HCT116 (cell line): ENCODE data around the gene ANKRD6. TPM values are rescaled to one million over a fixed set of nuclear protein-coding genes. Genes with fewer than 3 reads are reported as not detected.

Experiments used
- ATAC-seq: fragments of 200-7000 bp; cut with Tn5 transposase; 2 replicates; pipeline ENCODE4 v1.9.1; 2020; ENCODE audit warnings: mild to moderate bottlenecking, moderate library complexity
- BruUV-seq: library from RNA; stranded (reverse); fragments of 400-500 nt; replicated peaks from 2 replicates; lab custom pipeline; 2021; lab: Mats Ljungman, UMichigan
- CTCF ChIA-PET: fragments of 300-600 bp; sonication (Branson Sonifier 250); formaldehyde crosslinking; loops from one replicate; lab custom pipeline; 2021; ENCODE audit warnings: antibody characterized with exemption; lab: Charles Lee
- POLR2A ChIA-PET: fragments of 300-600, 350-600 bp; sonication (Branson Sonifier 250); formaldehyde crosslinking; loops from one replicate; lab custom pipeline; 2021; ENCODE audit warnings: antibody characterized with exemption; lab: Charles Lee
- RAD21 ChIA-PET, 2 experiments: fragments of 300-600 bp; sonication (Branson Sonifier 250); formaldehyde crosslinking; loops; one replicate each; lab custom pipeline; 2023; ENCODE audit warnings: low total read pairs in 2 of 2; ENCODE audit not compliant: uncharacterized antibody in 2 of 2, unreplicated experiment in 2 of 2, low non-redundant PET in 1 of 2; lab: Charles Lee
- DNase-seq: peaks from one replicate; pipeline ENCODE4 v3.0.0-alpha.2; 2010; ENCODE audit warnings: low read depth, low spot score
- H2AFZ ChIP-seq: fragments of 200-600 bp; shearing (Covaris generic), sonication (generic); 2 replicates; pipeline ENCODE4 v1.6.1; 2017; ENCODE audit warnings: low read depth, mixed run types, mixed read lengths, antibody characterized with exemption, low read length; ENCODE audit not compliant: poor library complexity, severe bottlenecking
- H3K27ac ChIP-seq: 2 replicates; pipeline ENCODE4 v1.5.1; 2012; ENCODE audit warnings: low read depth, low read length
- H3K27me3 ChIP-seq: fragments of 200-600 bp; sonication (generic); 2 replicates; pipeline ENCODE4 v1.6.1; 2016; ENCODE audit warnings: mixed run types, low read length, mixed read lengths; ENCODE audit not compliant: insufficient read depth
- H3K36me3 ChIP-seq, 2 experiments: fragments of 200-500 bp in 1 of 2; fragments of 200-600 bp in 1 of 2; sonication (Bioruptor generic) in 1 of 2; sonication (generic) in 1 of 2; 2 replicates each; pipeline versions ENCODE4 v1.5.1 to v1.6.1; 2014 to 2016; ENCODE audit warnings: low read length in 2 of 2, inconsistent platforms in 1 of 2, mixed read lengths in 1 of 2, mixed run types in 1 of 2; ENCODE audit not compliant: insufficient read depth in 2 of 2, control insufficient read depth in 1 of 2
- H3K4me1 ChIP-seq, 2 experiments: fragments of 200-600 bp in 1 of 2; sonication (generic) in 1 of 2; 2 replicates each; pipeline versions ENCODE4 v1.5.1 to v1.6.1; 2012 to 2017; ENCODE audit warnings: low read length in 2 of 2, inconsistent platforms in 1 of 2, mild to moderate bottlenecking in 1 of 2, mixed read lengths in 1 of 2, mixed run types in 1 of 2, moderate library complexity in 1 of 2; ENCODE audit not compliant: insufficient read depth in 2 of 2, control insufficient read depth in 1 of 2
- H3K4me2 ChIP-seq: fragments of 200-600 bp; sonication (generic); 2 replicates; pipeline ENCODE4 v1.6.1; 2017; ENCODE audit warnings: mixed run types, low read length, mixed read lengths
- H3K4me3 ChIP-seq, 2 experiments: fragments of 200-600 bp in 1 of 2; sonication (generic) in 1 of 2; replicated peaks in 1 of 2; 2 replicates each; pipeline ENCODE4 v1.5.1; 2011 to 2016; ENCODE audit warnings: low read length in 2 of 2, control low read depth in 1 of 2, low read depth in 1 of 2, mild to moderate bottlenecking in 1 of 2, mixed read lengths in 1 of 2, mixed run types in 1 of 2
- H3K79me2 ChIP-seq: fragments of 200-600 bp; sonication (generic); 2 replicates; pipeline ENCODE4 v1.6.1; 2017; ENCODE audit warnings: mild to moderate bottlenecking, mixed run types, low read length, moderate library complexity, mixed read lengths; ENCODE audit not compliant: insufficient read depth
- H3K9ac ChIP-seq: fragments of 200-600 bp; sonication (generic); 2 replicates; pipeline ENCODE4 v1.6.1; 2016; ENCODE audit warnings: low read length, mixed read lengths
- H3K9me2 ChIP-seq: fragments of 200-600 bp; sonication (generic), shearing (Covaris generic); 2 replicates; pipeline ENCODE4 v1.6.1; 2017; ENCODE audit warnings: mixed run types, mild to moderate bottlenecking, moderate library complexity; ENCODE audit not compliant: insufficient read depth
- H3K9me3 ChIP-seq, 2 experiments: fragments of 200-500 bp in 1 of 2; fragments of 200-600 bp in 1 of 2; sonication (Bioruptor generic) in 1 of 2; sonication (generic) in 1 of 2; 2 replicates each; pipeline ENCODE4 v1.6.1; 2014 to 2017; ENCODE audit warnings: low read length in 2 of 2, mixed read lengths in 2 of 2, inconsistent platforms in 1 of 2, low read depth in 1 of 2, mild to moderate bottlenecking in 1 of 2, mixed run types in 1 of 2, moderate library complexity in 1 of 2; ENCODE audit not compliant: control insufficient read depth in 1 of 2, insufficient read depth in 1 of 2
- H4K20me1 ChIP-seq: fragments of 200-600 bp; sonication (generic), shearing (Covaris generic); 2 replicates; pipeline ENCODE4 v1.6.1; 2017; ENCODE audit warnings: mixed run types, mild to moderate bottlenecking, moderate library complexity; ENCODE audit not compliant: insufficient read depth
- POLR2AphosphoS5 ChIP-seq: IDR thresholded peaks from 2 replicates; pipeline ENCODE4 v1.6.1; 2011; ENCODE audit warnings: mild to moderate bottlenecking, low read depth, low read length, moderate library complexity
- SIN3A ChIP-seq: IDR thresholded peaks from 2 replicates; pipeline ENCODE4 v1.6.1; 2012; ENCODE audit warnings: low read depth
- SRF ChIP-seq: IDR thresholded peaks from 2 replicates; pipeline ENCODE4 v1.6.1; 2012; ENCODE audit warnings: low read depth
- YY1 ChIP-seq: IDR thresholded peaks from 2 replicates; pipeline ENCODE4 v1.6.1; 2011; ENCODE audit warnings: low read length, low read depth, moderate library complexity, mild to moderate bottlenecking; ENCODE audit not compliant: insufficient replicate concordance; ENCODE audit errors: extremely low read depth
- ZFX ChIP-seq: fragments of 450-650 bp; IDR thresholded peaks from 2 replicates; pipeline ENCODE4 v1.6.1; 2017
- ZNF274 ChIP-seq: fragments of 200-500 bp; sonication (Bioruptor generic); IDR thresholded peaks from 2 replicates; pipeline ENCODE4 v1.6.1; 2014; ENCODE audit warnings: mild to moderate bottlenecking, low read depth, low read length, inconsistent platforms
- intact Hi-C: fragments of 100-400 bp; cut with micrococcal nuclease; formaldehyde crosslinking; loops from 2 replicates; pipeline ENCODE4 v1.10.0; 2022
- total RNA-seq: library from RNA; stranded (reverse); gene quantifications from one replicate; pipeline ENCODE4 v1.2.1, GENCODE V29; 2021; ENCODE audit not compliant: unreplicated experiment
- TF ChIP-seq, protein P1 (sequence below): IDR thresholded peaks from 2 replicates; pipeline ENCODE4 v1.6.1; 2012
- TF ChIP-seq, protein P2 (sequence below): IDR thresholded peaks from 2 replicates; pipeline ENCODE4 v1.6.1; 2012; ENCODE audit warnings: low read depth

ANKRD6 gene
- total RNA-seq, 1 experiment from 2014 or later = 9.9 TPM

DNA sequence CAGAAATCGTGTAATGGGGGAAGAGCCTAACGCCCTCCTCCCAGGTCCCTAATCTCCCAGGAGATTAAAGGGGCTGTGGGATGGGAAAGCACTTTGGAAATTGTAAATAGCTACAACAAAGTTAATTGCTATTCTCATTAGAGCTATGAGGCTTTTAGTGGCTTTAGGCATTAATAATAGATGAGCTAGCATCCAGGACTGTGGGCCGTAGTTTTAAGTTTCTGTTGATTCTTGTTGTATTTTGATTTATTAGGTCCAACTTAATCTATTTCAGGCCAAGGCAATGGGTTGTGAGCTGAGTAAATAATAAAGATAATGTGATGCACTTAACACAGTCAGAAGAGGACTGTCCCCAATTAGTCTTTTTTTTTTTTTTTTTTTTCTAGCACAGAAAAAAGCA is 67.7 kb downstream of the ANKRD6 start:
- ATAC-seq = no peak
- H3K9ac ChIP-seq = no peak overlapping the region
- CTCF ChIA-PET = no interaction called here

More for the DNA sequence above, 67.7 kb downstream of the ANKRD6 start:
- TF ChIP-seq ZNF274 (no peak), POLR2AphosphoS5 (no peak), ZFX (no peak), SRF (no peak), YY1 (no peak), SIN3A (no peak)
- TF ChIP-seq, protein P1, sequence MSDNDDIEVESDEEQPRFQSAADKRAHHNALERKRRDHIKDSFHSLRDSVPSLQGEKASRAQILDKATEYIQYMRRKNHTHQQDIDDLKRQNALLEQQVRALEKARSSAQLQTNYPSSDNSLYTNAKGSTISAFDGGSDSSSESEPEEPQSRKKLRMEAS = no peak
- TF ChIP-seq, protein P2, sequence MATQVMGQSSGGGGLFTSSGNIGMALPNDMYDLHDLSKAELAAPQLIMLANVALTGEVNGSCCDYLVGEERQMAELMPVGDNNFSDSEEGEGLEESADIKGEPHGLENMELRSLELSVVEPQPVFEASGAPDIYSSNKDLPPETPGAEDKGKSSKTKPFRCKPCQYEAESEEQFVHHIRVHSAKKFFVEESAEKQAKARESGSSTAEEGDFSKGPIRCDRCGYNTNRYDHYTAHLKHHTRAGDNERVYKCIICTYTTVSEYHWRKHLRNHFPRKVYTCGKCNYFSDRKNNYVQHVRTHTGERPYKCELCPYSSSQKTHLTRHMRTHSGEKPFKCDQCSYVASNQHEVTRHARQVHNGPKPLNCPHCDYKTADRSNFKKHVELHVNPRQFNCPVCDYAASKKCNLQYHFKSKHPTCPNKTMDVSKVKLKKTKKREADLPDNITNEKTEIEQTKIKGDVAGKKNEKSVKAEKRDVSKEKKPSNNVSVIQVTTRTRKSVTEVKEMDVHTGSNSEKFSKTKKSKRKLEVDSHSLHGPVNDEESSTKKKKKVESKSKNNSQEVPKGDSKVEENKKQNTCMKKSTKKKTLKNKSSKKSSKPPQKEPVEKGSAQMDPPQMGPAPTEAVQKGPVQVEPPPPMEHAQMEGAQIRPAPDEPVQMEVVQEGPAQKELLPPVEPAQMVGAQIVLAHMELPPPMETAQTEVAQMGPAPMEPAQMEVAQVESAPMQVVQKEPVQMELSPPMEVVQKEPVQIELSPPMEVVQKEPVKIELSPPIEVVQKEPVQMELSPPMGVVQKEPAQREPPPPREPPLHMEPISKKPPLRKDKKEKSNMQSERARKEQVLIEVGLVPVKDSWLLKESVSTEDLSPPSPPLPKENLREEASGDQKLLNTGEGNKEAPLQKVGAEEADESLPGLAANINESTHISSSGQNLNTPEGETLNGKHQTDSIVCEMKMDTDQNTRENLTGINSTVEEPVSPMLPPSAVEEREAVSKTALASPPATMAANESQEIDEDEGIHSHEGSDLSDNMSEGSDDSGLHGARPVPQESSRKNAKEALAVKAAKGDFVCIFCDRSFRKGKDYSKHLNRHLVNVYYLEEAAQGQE = no peak
- Histone ChIP-seq H2AFZ (no peak overlapping the region), H3K4me3 (no peak overlapping the region), H3K9me3 (no peaks in the 10 kb centered on the region), H3K36me3 (no peaks in the 10 kb centered on the region), H3K27me3 (no peaks in the 10 kb centered on the region), H3K9me2 (no peaks in the 10 kb centered on the region), H3K79me2 (no peaks in the 10 kb centered on the region), H3K4me1 (no peaks in the 10 kb centered on the region), H3K4me2 (no peak overlapping the region), H3K27ac (no peak overlapping the region), H4K20me1 (no peaks in the 10 kb centered on the region)
- intact Hi-C loops = no loop called here
- no TSS peak for BruUV-seq
- ChIA-PET POLR2A (no interaction called here), RAD21 (no interaction called here)
- no peak for DNase-seq
